Measurements from ENCODE around the gene MINAR2. TPM values are rescaled to one million over a fixed set of nuclear protein-coding genes. Genes with fewer than 3 reads are reported as not detected.

Gene MINAR2
- total RNA-seq, 1 experiment from 2014 or later, result not detected

GRCh38 chr5:129760636-129761325 is 12.9 kb downstream of the MINAR2 start:
- no peaks in the 10 kb centered on the region for H3K27me3 ChIP-seq (ENCODE audit: control insufficient read depth, insufficient read depth, low read length)
- H3K4me3 ChIP-seq (ENCODE audit: insufficient read depth, low read depth, low read length), result no peak overlapping the region
- DNase-seq, result no peak
- no peaks in the 10 kb centered on the region for H3K36me3 ChIP-seq (replicated peaks; ENCODE audit: control insufficient read depth, insufficient read depth, low read length)

- Histone ChIP-seq H3K36me3 (replicated peaks; ENCODE audit: control insufficient read depth, insufficient read depth, low read length) (no peaks in the 10 kb centered on the region), H3K27me3 (ENCODE audit: control insufficient read depth, insufficient read depth, low read length) (no peaks in the 10 kb centered on the region), H3K4me3 (ENCODE audit: insufficient read depth, low read depth, low read length) (no peak overlapping the region)
- DNase-seq, result no peak
Measured at GRCh38 chr5:129763651-129764050, 15.8 kb downstream of the MINAR2 start.

- Histone ChIP-seq H3K4me3 (ENCODE audit: insufficient read depth, low read depth, low read length) (no peak overlapping the region), H3K27me3 (ENCODE audit: control insufficient read depth, insufficient read depth, low read length) (no peaks in the 10 kb centered on the region), H3K36me3 (replicated peaks; ENCODE audit: control insufficient read depth, insufficient read depth, low read length) (no peaks in the 10 kb centered on the region)
- no peak for DNase-seq
Measured at GRCh38 chr5:129766798-129767197, 18.9 kb downstream of the MINAR2 start.

- DNase-seq, result peak; percentile 57
- H3K27me3 ChIP-seq (ENCODE audit: control insufficient read depth, insufficient read depth, low read length), result no peaks in the 10 kb centered on the region
- no peaks in the 10 kb centered on the region for H3K36me3 ChIP-seq (replicated peaks; ENCODE audit: control insufficient read depth, insufficient read depth, low read length)
- H3K4me3 ChIP-seq (ENCODE audit: insufficient read depth, low read depth, low read length), result no peak overlapping the region
Measured at GRCh38 chr5:129767927-129768380, 20.1 kb downstream of the MINAR2 start.

GRCh38 chr5:129768735-129769134 is 20.8 kb downstream of the MINAR2 start:
- DNase-seq, result no peak
- Histone ChIP-seq H3K36me3 (replicated peaks; ENCODE audit: control insufficient read depth, insufficient read depth, low read length) (no peaks in the 10 kb centered on the region), H3K4me3 (ENCODE audit: insufficient read depth, low read depth, low read length) (no peak overlapping the region), H3K27me3 (ENCODE audit: control insufficient read depth, insufficient read depth, low read length) (no peaks in the 10 kb centered on the region)

GRCh38 chr5:129770024-129770820 is 22.3 kb downstream of the MINAR2 start:
- no peaks in the 10 kb centered on the region for H3K27me3 ChIP-seq (ENCODE audit: control insufficient read depth, insufficient read depth, low read length)
- DNase-seq, result no peak
- no peak overlapping the region for H3K4me3 ChIP-seq (ENCODE audit: insufficient read depth, low read depth, low read length)
- H3K36me3 ChIP-seq (replicated peaks; ENCODE audit: control insufficient read depth, insufficient read depth, low read length), result no peaks in the 10 kb centered on the region

GRCh38 chr5:129771058-129771838 is 23.4 kb downstream of the MINAR2 start:
- H3K36me3 ChIP-seq (replicated peaks; ENCODE audit: control insufficient read depth, insufficient read depth, low read length), result no peaks in the 10 kb centered on the region
- no peak overlapping the region for H3K4me3 ChIP-seq (ENCODE audit: insufficient read depth, low read depth, low read length)
- no peaks in the 10 kb centered on the region for H3K27me3 ChIP-seq (ENCODE audit: control insufficient read depth, insufficient read depth, low read length)
- DNase-seq, result peak; percentile 39

- DNase-seq, result no peak
- Histone ChIP-seq H3K36me3 (replicated peaks; ENCODE audit: control insufficient read depth, insufficient read depth, low read length) (no peaks in the 10 kb centered on the region), H3K27me3 (ENCODE audit: control insufficient read depth, insufficient read depth, low read length) (no peaks in the 10 kb centered on the region), H3K4me3 (ENCODE audit: insufficient read depth, low read depth, low read length) (no peak overlapping the region)
Measured at GRCh38 chr5:129773376-129773775, 25.5 kb downstream of the MINAR2 start.

- Histone ChIP-seq H3K4me3 (ENCODE audit: insufficient read depth, low read depth, low read length) (no peak overlapping the region), H3K36me3 (replicated peaks; ENCODE audit: control insufficient read depth, insufficient read depth, low read length) (no peaks in the 10 kb centered on the region), H3K27me3 (ENCODE audit: control insufficient read depth, insufficient read depth, low read length) (no peaks in the 10 kb centered on the region)
- DNase-seq, result no peak
Measured at GRCh38 chr5:129781594-129781993, 33.7 kb downstream of the MINAR2 start.

GRCh38 chr5:129803403-129803802 is 55.5 kb downstream of the MINAR2 start:
- Histone ChIP-seq H3K27me3 (ENCODE audit: control insufficient read depth, insufficient read depth, low read length) (no peaks in the 10 kb centered on the region), H3K4me3 (ENCODE audit: insufficient read depth, low read depth, low read length) (no peak overlapping the region), H3K36me3 (replicated peaks; ENCODE audit: control insufficient read depth, insufficient read depth, low read length) (no peaks in the 10 kb centered on the region)
- DNase-seq, result no peak

GRCh38 chr5:129804705-129805104 is 56.8 kb downstream of the MINAR2 start:
- DNase-seq, result no peak
- no peaks in the 10 kb centered on the region for H3K27me3 ChIP-seq (ENCODE audit: control insufficient read depth, insufficient read depth, low read length)

GRCh38 chr5:129807162-129807814 is 59.4 kb downstream of the MINAR2 start:
- Histone ChIP-seq H3K27me3 (ENCODE audit: control insufficient read depth, insufficient read depth, low read length) (no peaks in the 10 kb centered on the region), H3K36me3 (replicated peaks; ENCODE audit: control insufficient read depth, insufficient read depth, low read length) (no peaks in the 10 kb centered on the region), H3K4me3 (ENCODE audit: insufficient read depth, low read depth, low read length) (no peak overlapping the region)
- DNase-seq, result no peak

More at GRCh38 chr5:129804705-129805104, 56.8 kb downstream of the MINAR2 start:
- Histone ChIP-seq H3K36me3 (replicated peaks; ENCODE audit: control insufficient read depth, insufficient read depth, low read length) (no peaks in the 10 kb centered on the region), H3K4me3 (ENCODE audit: insufficient read depth, low read depth, low read length) (no peak overlapping the region)
